ENCODE measurements around the gene MRPL22.
A peak's percentile ranks its signal among the peaks of the same experiment; 100 is the strongest.
"Not testable (repeated sequence)": the region's sequence is repeated elsewhere in the genome, so short reads cannot be mapped to it uniquely, and the experiment has no call there.

The MRPL22 gene

DNA sequence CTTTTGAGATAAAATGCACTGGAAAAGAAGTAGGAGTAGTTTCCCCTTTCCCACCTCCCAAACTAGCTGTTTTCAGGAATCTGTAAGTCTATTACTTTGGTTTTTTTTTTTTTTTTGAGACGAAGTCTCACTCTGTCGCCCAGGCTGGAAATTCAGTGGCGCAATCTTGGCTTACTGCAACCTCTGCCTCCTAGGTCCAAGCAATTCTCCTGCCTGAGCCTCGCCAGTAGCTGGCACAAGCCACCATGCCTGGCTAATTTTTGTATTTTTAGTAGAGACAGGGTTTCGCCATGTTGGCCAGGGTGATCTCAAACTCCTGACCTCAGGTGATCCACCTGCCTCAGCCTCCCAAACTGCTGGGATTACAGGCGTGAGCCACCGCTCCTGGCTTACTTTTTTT lies 35.3 kb upstream of the MRPL22 start:
- not testable (repeated sequence) for H3K4me1 ChIP-seq (ENCODE audit: control insufficient read depth, insufficient read depth, low read length); H3K9me3 ChIP-seq (ENCODE audit: control insufficient read depth, insufficient read depth, low read depth, low read length); H3K27ac ChIP-seq (ENCODE audit: low read depth, low read length); H3K27me3 ChIP-seq (ENCODE audit: control insufficient read depth, insufficient read depth, low read length); H3K4me3 ChIP-seq (ENCODE audit: low read depth, low read length); H3K9ac ChIP-seq (ENCODE audit: low read length)
- peaks cover 92% of the 10 kb centered on the region for H3K36me3 ChIP-seq (ENCODE audit: control insufficient read depth, insufficient read depth, low read length)

- no peak overlapping the region for H3K4me3 ChIP-seq (ENCODE audit: low read depth, low read length)
- H3K9me3 ChIP-seq (ENCODE audit: control insufficient read depth, insufficient read depth, low read depth, low read length), result no peaks in the 10 kb centered on the region
Observed at GRCh38 chr5:154916874-154917273, 24.0 kb upstream of the MRPL22 start.

GRCh38 chr5:154917757-154918156 lies 23.1 kb upstream of the MRPL22 start:
- Histone ChIP-seq H3K36me3 (ENCODE audit: control insufficient read depth, insufficient read depth, low read length) (peaks cover 85% of the 10 kb centered on the region), H3K27me3 (ENCODE audit: control insufficient read depth, insufficient read depth, low read length) (no peaks in the 10 kb centered on the region), H3K4me3 (ENCODE audit: low read depth, low read length) (no peak overlapping the region), H3K4me1 (ENCODE audit: control insufficient read depth, insufficient read depth, low read length) (no peaks in the 10 kb centered on the region), H3K27ac (ENCODE audit: low read depth, low read length) (no peak overlapping the region), H3K9me3 (ENCODE audit: control insufficient read depth, insufficient read depth, low read depth, low read length) (no peaks in the 10 kb centered on the region), H3K9ac (ENCODE audit: low read length) (no peak overlapping the region)

More at GRCh38 chr5:154916874-154917273, 24.0 kb upstream of the MRPL22 start:
- no peaks in the 10 kb centered on the region for H3K4me1 ChIP-seq (ENCODE audit: control insufficient read depth, insufficient read depth, low read length)
- peaks cover 91% of the 10 kb centered on the region for H3K36me3 ChIP-seq (ENCODE audit: control insufficient read depth, insufficient read depth, low read length)
- H3K27me3 ChIP-seq (ENCODE audit: control insufficient read depth, insufficient read depth, low read length), result no peaks in the 10 kb centered on the region
- no peak overlapping the region for H3K27ac ChIP-seq (ENCODE audit: low read depth, low read length)
- H3K9ac ChIP-seq (ENCODE audit: low read length), result no peak overlapping the region

GRCh38 chr5:154923441-154924430 lies 17.1 kb upstream of the MRPL22 start:
- Histone ChIP-seq H3K27ac (ENCODE audit: low read depth, low read length) (no peak overlapping the region), H3K27me3 (ENCODE audit: control insufficient read depth, insufficient read depth, low read length) (no peaks in the 10 kb centered on the region), H3K4me1 (ENCODE audit: control insufficient read depth, insufficient read depth, low read length) (no peaks in the 10 kb centered on the region), H3K4me3 (ENCODE audit: low read depth, low read length) (no peak overlapping the region), H3K9ac (ENCODE audit: low read length) (no peak overlapping the region), H3K36me3 (ENCODE audit: control insufficient read depth, insufficient read depth, low read length) (peaks cover 90% of the 10 kb centered on the region), H3K9me3 (ENCODE audit: control insufficient read depth, insufficient read depth, low read depth, low read length) (no peaks in the 10 kb centered on the region)

DNA sequence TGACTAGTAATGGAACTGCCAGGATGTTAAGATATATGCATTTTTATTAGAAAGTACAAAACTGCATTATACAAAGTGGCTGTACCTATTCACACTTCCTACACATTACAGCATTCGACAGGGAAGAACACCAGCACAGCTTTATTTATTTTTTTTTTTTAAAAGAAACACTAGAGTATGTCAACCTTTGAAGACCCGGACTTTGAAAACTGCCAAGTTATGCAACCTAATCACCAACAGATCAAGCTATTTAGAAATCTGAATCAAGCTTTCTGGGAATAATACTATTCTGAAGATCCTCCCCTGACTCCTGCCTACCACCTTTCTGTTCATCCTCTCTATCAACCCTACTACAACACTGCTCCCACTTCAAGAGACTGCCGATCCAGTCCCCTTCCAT lies 7.3 kb upstream of the MRPL22 start:
- H3K4me1 ChIP-seq (ENCODE audit: control insufficient read depth, insufficient read depth, low read length), result peaks cover 13% of the 10 kb centered on the region
- no peaks in the 10 kb centered on the region for H3K9me3 ChIP-seq (ENCODE audit: control insufficient read depth, insufficient read depth, low read depth, low read length)
- H3K36me3 ChIP-seq (ENCODE audit: control insufficient read depth, insufficient read depth, low read length), result peaks cover 64% of the 10 kb centered on the region
- no peaks in the 10 kb centered on the region for H3K27me3 ChIP-seq (ENCODE audit: control insufficient read depth, insufficient read depth, low read length)
- no peak overlapping the region for H3K4me3 ChIP-seq (ENCODE audit: low read depth, low read length)
- no peak overlapping the region for H3K27ac ChIP-seq (ENCODE audit: low read depth, low read length)
- no peak overlapping the region for H3K9ac ChIP-seq (ENCODE audit: low read length)

GRCh38 chr5:154934881-154935280 lies 6.0 kb upstream of the MRPL22 start:
- Histone ChIP-seq H3K4me3 (ENCODE audit: low read depth, low read length) (no peak overlapping the region), H3K27me3 (ENCODE audit: control insufficient read depth, insufficient read depth, low read length) (no peaks in the 10 kb centered on the region), H3K9ac (ENCODE audit: low read length) (no peak overlapping the region), H3K27ac (ENCODE audit: low read depth, low read length) (no peak overlapping the region), H3K9me3 (ENCODE audit: control insufficient read depth, insufficient read depth, low read depth, low read length) (no peaks in the 10 kb centered on the region), H3K36me3 (ENCODE audit: control insufficient read depth, insufficient read depth, low read length) (peaks cover 53% of the 10 kb centered on the region), H3K4me1 (ENCODE audit: control insufficient read depth, insufficient read depth, low read length) (peaks cover 13% of the 10 kb centered on the region)

GRCh38 chr5:154937186-154937717 lies 3.6 kb upstream of the MRPL22 start:
- H3K9ac ChIP-seq (ENCODE audit: low read length), result peak overlapping the region; percentile 91
- H3K27ac ChIP-seq (ENCODE audit: low read depth, low read length), result no peak overlapping the region
- peaks cover 32% of the 10 kb centered on the region for H3K36me3 ChIP-seq (ENCODE audit: control insufficient read depth, insufficient read depth, low read length)
- H3K27me3 ChIP-seq (ENCODE audit: control insufficient read depth, insufficient read depth, low read length), result no peaks in the 10 kb centered on the region
- H3K4me3 ChIP-seq (ENCODE audit: low read depth, low read length), result peak overlapping the region; percentile 94
- H3K9me3 ChIP-seq (ENCODE audit: control insufficient read depth, insufficient read depth, low read depth, low read length), result no peaks in the 10 kb centered on the region
- H3K4me1 ChIP-seq (ENCODE audit: control insufficient read depth, insufficient read depth, low read length), result peaks cover 13% of the 10 kb centered on the region

GRCh38 chr5:154937718-154938466 lies 3.0 kb upstream of the MRPL22 start, which contains the start of gene GEMIN5:
Gene GEMIN5, minus strand, starts transcription at chr5:154938211. Its CDS starts 78 bp downstream, at chr5:154938133.
- Histone ChIP-seq H3K36me3 (ENCODE audit: control insufficient read depth, insufficient read depth, low read length) (peaks cover 26% of the 10 kb centered on the region), H3K4me3 (ENCODE audit: low read depth, low read length) (peak within 1 kb of the TSS; percentile 94), H3K9me3 (ENCODE audit: control insufficient read depth, insufficient read depth, low read depth, low read length) (no peaks in the 10 kb centered on the region), H3K27ac (ENCODE audit: low read depth, low read length) (no peak within 1 kb of the TSS), H3K4me1 (ENCODE audit: control insufficient read depth, insufficient read depth, low read length) (peaks cover 13% of the 10 kb centered on the region), H3K9ac (ENCODE audit: low read length) (peak within 1 kb of the TSS; percentile 91), H3K27me3 (ENCODE audit: control insufficient read depth, insufficient read depth, low read length) (no peaks in the 10 kb centered on the region)

- not testable (repeated sequence) for H3K27me3 ChIP-seq (ENCODE audit: control insufficient read depth, insufficient read depth, low read length)
- peaks cover 13% of the 10 kb centered on the region for H3K4me1 ChIP-seq (ENCODE audit: control insufficient read depth, insufficient read depth, low read length)
Observed at GRCh38 chr5:154939387-154939786, 1.5 kb upstream of the MRPL22 start.

DNA sequence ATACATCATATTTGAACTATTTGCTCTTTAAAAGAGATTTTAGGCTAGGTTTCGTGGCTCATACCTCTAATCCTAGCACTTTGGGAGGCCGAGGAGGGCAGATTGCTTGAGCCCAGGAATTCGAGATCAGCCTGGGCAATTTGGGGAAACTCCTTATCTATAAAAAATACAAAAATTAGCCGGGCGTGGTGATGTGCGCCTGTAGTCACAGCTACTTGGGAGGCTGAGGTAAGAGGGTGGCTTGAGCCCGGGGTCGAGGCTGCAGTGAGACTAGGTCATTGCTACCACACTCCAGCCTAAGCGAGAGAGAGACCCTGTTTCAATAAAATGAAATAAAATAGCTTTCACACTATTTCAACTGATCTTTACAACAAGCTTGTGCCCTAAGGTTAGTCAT lies 500 bp upstream of the MRPL22 start:
- Histone ChIP-seq H3K4me1 (ENCODE audit: control insufficient read depth, insufficient read depth, low read length) (peaks cover 11% of the 10 kb centered on the region), H3K36me3 (ENCODE audit: control insufficient read depth, insufficient read depth, low read length) (peaks cover 6% of the 10 kb centered on the region), H3K9me3 (ENCODE audit: control insufficient read depth, insufficient read depth, low read depth, low read length) (no peaks in the 10 kb centered on the region), H3K27ac (ENCODE audit: low read depth, low read length) (0 out of 2 replicates have a peak overlapping the region, but pooled peaks have one; percentile 11), H3K9ac (ENCODE audit: low read length) (peak overlapping the region; percentile 86), H3K27me3 (ENCODE audit: control insufficient read depth, insufficient read depth, low read length) (no peaks in the 10 kb centered on the region), H3K4me3 (ENCODE audit: low read depth, low read length) (peak overlapping the region; percentile 92)

More at GRCh38 chr5:154939387-154939786, 1.5 kb upstream of the MRPL22 start:
- not testable (repeated sequence) for H3K9ac ChIP-seq (ENCODE audit: low read length); H3K9me3 ChIP-seq (ENCODE audit: control insufficient read depth, insufficient read depth, low read depth, low read length); H3K4me3 ChIP-seq (ENCODE audit: low read depth, low read length); H3K27ac ChIP-seq (ENCODE audit: low read depth, low read length)
- peaks cover 15% of the 10 kb centered on the region for H3K36me3 ChIP-seq (ENCODE audit: control insufficient read depth, insufficient read depth, low read length)

All from HUES6 (cell line).